Neutrophil (primary cell): ENCODE data around the gene STK25.

Experiments used
- H3K27ac ChIP-seq: fragments of 200-600 bp; sonication (generic); 2 replicates; pipeline ENCODE4 v1.5.1; 2016; ENCODE audit warnings: mild to moderate bottlenecking, moderate library complexity
- H3K27me3 ChIP-seq: fragments of 200-600 bp; sonication (generic); 2 replicates; pipeline ENCODE4 v1.6.0; 2016; ENCODE audit warnings: mild to moderate bottlenecking
- H3K36me3 ChIP-seq: fragments of 200-600 bp; sonication (generic); 2 replicates; pipeline ENCODE4 v1.5.1; 2017
- H3K4me1 ChIP-seq, 2 experiments: fragments of 200-600 bp in 1 of 2; sonication (generic) in 1 of 2; 1 replicate in 1 of 2; 2 replicates in 1 of 2; pipeline versions ENCODE4 v1.5.1 to v1.6.1; 2013 to 2016; ENCODE audit warnings: low read depth in 1 of 2, low read length in 1 of 2, mild to moderate bottlenecking in 1 of 2, moderate library complexity in 1 of 2; ENCODE audit not compliant: control insufficient read depth in 1 of 2, insufficient read depth in 1 of 2
- H3K4me3 ChIP-seq, 2 experiments: fragments of 200-600 bp in 1 of 2; sonication (generic) in 1 of 2; 1 replicate in 1 of 2; 2 replicates in 1 of 2; pipeline ENCODE4 v1.5.1; 2013 to 2016; ENCODE audit warnings: low read depth in 1 of 2, low read length in 1 of 2, mild to moderate bottlenecking in 1 of 2, moderate library complexity in 1 of 2
- H3K9me3 ChIP-seq: fragments of 200-600 bp; sonication (generic); 2 replicates; pipeline ENCODE4 v1.5.1; 2016
- CTCF ChIP-seq: fragments of 200-600 bp; sonication (generic); IDR thresholded peaks from 2 replicates; pipeline ENCODE4 v1.5.1; 2016; ENCODE audit warnings: antibody characterized with exemption

The STK25 gene

DNA sequence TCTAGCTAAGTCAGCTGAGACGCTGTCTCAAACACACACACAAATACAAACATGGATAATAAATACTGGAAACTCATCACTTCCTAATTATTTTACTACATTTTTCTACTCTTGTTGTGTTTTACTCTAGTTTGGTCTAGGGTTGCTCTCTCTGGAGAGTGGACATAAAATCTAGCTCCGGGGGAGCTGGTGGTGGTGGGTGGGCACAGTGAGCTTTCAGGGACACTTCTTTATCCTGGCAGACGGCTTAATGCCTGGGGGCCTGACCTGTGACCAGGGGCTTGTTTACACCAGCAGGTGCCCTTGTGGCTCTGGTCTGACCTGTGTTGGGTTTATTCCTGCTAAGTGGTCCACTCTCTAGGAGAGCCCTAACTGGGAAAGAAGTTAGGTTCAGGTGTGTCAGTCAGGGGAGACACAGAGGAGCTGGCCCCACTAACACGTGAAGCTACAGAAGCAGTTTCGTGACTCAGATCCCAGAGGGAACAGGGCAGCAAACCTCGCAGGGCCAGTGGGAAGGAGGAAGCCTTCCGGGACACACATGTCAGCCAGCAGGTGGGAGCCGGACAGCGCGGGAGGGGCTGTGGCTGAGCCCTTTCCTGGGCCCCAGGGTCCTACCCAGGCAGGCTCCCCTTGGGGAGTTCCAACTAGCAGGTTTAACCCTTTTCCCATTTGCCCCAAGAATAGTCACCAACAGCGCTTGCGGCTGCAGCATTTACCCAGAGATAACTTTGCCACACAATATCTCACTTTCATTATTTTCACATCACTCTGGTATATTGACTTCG, 27.7 kb upstream of the STK25 start:
- Histone ChIP-seq H3K27me3 (peaks cover 63% of the 10 kb centered on the region), H3K9me3 (no peaks in the 10 kb centered on the region), H3K36me3 (no peaks in the 10 kb centered on the region), H3K27ac (no peak overlapping the region), H3K4me1 (peaks cover 4 to 5% of the 10 kb centered on the region in 2 experiments), H3K4me3 (no peak overlapping the region)
- TF ChIP-seq CTCF, result no peak

- H3K4me3 ChIP-seq, result no peak overlapping the region
- peaks cover 51% of the 10 kb centered on the region for H3K27me3 ChIP-seq
- no peaks in the 10 kb centered on the region for H3K9me3 ChIP-seq
- no peak overlapping the region for H3K27ac ChIP-seq
- no peaks in the 10 kb centered on the region for H3K4me1 ChIP-seq
- no peaks in the 10 kb centered on the region for H3K36me3 ChIP-seq
- TF ChIP-seq CTCF, result no peak
These were observed 26.5 kb upstream of the STK25 start for GRCh38 chr2:241534701-241535375.

DNA sequence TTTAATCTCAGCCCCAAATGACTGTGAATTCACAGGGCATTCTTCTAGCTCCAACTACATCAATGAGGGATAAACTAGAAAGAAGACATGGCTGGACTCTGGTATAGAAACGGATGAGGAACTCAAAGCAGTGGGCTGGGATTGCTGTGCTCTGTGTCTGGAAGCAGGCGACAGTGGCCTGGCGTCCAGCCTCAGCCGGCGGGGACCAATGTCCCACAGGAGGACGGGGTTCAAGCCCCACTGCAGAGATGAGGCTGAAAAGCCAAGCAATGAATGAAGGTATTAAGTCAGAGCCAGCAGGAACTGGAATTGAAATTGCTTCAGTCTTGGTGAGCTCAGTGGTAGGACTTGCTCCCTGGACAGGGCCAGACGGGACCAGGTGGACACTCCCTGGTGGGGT, 25.9 kb upstream of the STK25 start:
- TF ChIP-seq CTCF, result no peak
- Histone ChIP-seq H3K27me3 (peaks cover 45% of the 10 kb centered on the region), H3K27ac (no peak overlapping the region), H3K4me1 (no peaks in the 10 kb centered on the region), H3K4me3 (no peak overlapping the region), H3K9me3 (no peaks in the 10 kb centered on the region), H3K36me3 (no peaks in the 10 kb centered on the region)

GRCh38 chr2:241532733-241533601, 24.6 kb upstream of the STK25 start:
- no peaks in the 10 kb centered on the region for H3K36me3 ChIP-seq
- peaks cover 32% of the 10 kb centered on the region for H3K27me3 ChIP-seq
- no peaks in the 10 kb centered on the region for H3K9me3 ChIP-seq
- no peak overlapping the region for H3K4me3 ChIP-seq
- H3K27ac ChIP-seq, result no peak overlapping the region
- TF ChIP-seq CTCF, result no peak
- H3K4me1 ChIP-seq, result no peaks in the 10 kb centered on the region

DNA sequence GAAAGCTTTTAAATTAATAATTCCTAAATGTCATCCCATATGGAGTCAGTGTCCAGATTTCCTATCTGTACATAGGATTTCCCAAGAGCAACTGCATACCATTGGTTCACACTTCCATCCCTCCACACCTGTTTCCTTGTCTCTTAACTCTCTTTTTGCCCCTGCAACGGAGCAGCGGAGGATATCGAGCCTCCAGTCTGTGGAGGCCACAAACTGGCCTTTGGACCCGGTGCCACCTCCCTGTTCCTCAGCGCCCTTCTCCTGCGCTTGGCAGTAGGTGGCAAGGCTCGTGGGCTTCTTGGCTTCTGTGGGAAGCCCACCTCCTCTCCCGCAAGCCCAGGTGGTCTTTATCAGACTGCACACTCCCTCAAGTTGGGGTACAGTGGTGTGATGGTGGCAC, 23.8 kb upstream of the STK25 start:
- H3K27me3 ChIP-seq, result peaks cover 27% of the 10 kb centered on the region
- no peak overlapping the region for H3K4me3 ChIP-seq
- H3K36me3 ChIP-seq, result no peaks in the 10 kb centered on the region
- H3K27ac ChIP-seq, result no peak overlapping the region
- no peaks in the 10 kb centered on the region for H3K4me1 ChIP-seq
- TF ChIP-seq CTCF, result no peak
- no peaks in the 10 kb centered on the region for H3K9me3 ChIP-seq
